HG03066 (cell line): ENCODE data around the gene TMEM181.

Source experiments
- ATAC-seq: cut with Tn5 transposase; IDR thresholded peaks from one replicate; pipeline ENCODE4 v1.9.1; 2021; ENCODE audit warnings: low read depth; ENCODE audit not compliant: unreplicated experiment

Gene TMEM181

GRCh38 chr6:158561321-158561884 lies 1.5 kb downstream of the TMEM181 start:
- ATAC-seq = no peak

- ATAC-seq = no peak
These were observed 2.0 kb downstream of the TMEM181 start for GRCh38 chr6:158561938-158562337.

- no peak for ATAC-seq
These were observed 4.6 kb downstream of the TMEM181 start for GRCh38 chr6:158564243-158565121.

- no peak for ATAC-seq
These were observed 5.2 kb downstream of the TMEM181 start for GRCh38 chr6:158565122-158565429.

- no peak for ATAC-seq
These were observed 5.7 kb downstream of the TMEM181 start for GRCh38 chr6:158565482-158566040.

GRCh38 chr6:158566207-158566818 lies 6.4 kb downstream of the TMEM181 start:
- no peak for ATAC-seq

GRCh38 chr6:158567152-158567551 lies 7.3 kb downstream of the TMEM181 start:
- no peak for ATAC-seq

- no peak for ATAC-seq
These were observed 8.0 kb downstream of the TMEM181 start for GRCh38 chr6:158567871-158568401.

- ATAC-seq = no peak
These were observed 8.7 kb downstream of the TMEM181 start for GRCh38 chr6:158568549-158568948.

- no peak for ATAC-seq
These were observed 9.1 kb downstream of the TMEM181 start for GRCh38 chr6:158569036-158569435.

GRCh38 chr6:158570681-158570962 lies 10.7 kb downstream of the TMEM181 start:
- ATAC-seq = no peak

GRCh38 chr6:158571826-158572652 lies 12.1 kb downstream of the TMEM181 start:
- ATAC-seq = no peak

GRCh38 chr6:158572653-158573541 lies 13.0 kb downstream of the TMEM181 start:
- ATAC-seq = no peak

- no peak for ATAC-seq
These were observed 13.6 kb downstream of the TMEM181 start for GRCh38 chr6:158573542-158573931.

GRCh38 chr6:158574800-158575199 lies 14.9 kb downstream of the TMEM181 start:
- ATAC-seq = no peak

GRCh38 chr6:158575550-158575949 lies 15.7 kb downstream of the TMEM181 start:
- ATAC-seq = no peak

- ATAC-seq = no peak
These were observed 24.4 kb downstream of the TMEM181 start for GRCh38 chr6:158584236-158584651.

- no peak for ATAC-seq
These were observed 26.8 kb downstream of the TMEM181 start for GRCh38 chr6:158586652-158587051.

- ATAC-seq = no peak
These were observed 29.5 kb downstream of the TMEM181 start for GRCh38 chr6:158589366-158589765.
